ENCODE data around the gene BST2.

The BST2 gene

GRCh38 chr19:17401628-17402027, 3.8 kb downstream of the BST2 start:
- TF ChIP-seq, protein P1, sequence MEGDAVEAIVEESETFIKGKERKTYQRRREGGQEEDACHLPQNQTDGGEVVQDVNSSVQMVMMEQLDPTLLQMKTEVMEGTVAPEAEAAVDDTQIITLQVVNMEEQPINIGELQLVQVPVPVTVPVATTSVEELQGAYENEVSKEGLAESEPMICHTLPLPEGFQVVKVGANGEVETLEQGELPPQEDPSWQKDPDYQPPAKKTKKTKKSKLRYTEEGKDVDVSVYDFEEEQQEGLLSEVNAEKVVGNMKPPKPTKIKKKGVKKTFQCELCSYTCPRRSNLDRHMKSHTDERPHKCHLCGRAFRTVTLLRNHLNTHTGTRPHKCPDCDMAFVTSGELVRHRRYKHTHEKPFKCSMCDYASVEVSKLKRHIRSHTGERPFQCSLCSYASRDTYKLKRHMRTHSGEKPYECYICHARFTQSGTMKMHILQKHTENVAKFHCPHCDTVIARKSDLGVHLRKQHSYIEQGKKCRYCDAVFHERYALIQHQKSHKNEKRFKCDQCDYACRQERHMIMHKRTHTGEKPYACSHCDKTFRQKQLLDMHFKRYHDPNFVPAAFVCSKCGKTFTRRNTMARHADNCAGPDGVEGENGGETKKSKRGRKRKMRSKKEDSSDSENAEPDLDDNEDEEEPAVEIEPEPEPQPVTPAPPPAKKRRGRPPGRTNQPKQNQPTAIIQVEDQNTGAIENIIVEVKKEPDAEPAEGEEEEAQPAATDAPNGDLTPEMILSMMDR (IDR thresholded peaks at IDR 0.05; ENCODE audit: borderline replicate concordance, control extremely low read depth, extremely low read depth, insufficient read depth, missing control alignments) = no peak
- DNase-seq (ENCODE audit: low spot score) = no peak
- in situ Hi-C loops (cut with MboI; ENCODE audit: low sequenced_read_pairs, unreplicated experiment) = no loop called here

GRCh38 chr19:17398902-17399527, 6.4 kb downstream of the BST2 start:
- DNase-seq (ENCODE audit: low spot score) = no peak
- in situ Hi-C loops (cut with MboI; ENCODE audit: low sequenced_read_pairs, unreplicated experiment) = no loop called here
- TF ChIP-seq, protein P1 (IDR thresholded peaks at IDR 0.05; ENCODE audit: borderline replicate concordance, control extremely low read depth, extremely low read depth, insufficient read depth, missing control alignments) = no peak

DNA sequence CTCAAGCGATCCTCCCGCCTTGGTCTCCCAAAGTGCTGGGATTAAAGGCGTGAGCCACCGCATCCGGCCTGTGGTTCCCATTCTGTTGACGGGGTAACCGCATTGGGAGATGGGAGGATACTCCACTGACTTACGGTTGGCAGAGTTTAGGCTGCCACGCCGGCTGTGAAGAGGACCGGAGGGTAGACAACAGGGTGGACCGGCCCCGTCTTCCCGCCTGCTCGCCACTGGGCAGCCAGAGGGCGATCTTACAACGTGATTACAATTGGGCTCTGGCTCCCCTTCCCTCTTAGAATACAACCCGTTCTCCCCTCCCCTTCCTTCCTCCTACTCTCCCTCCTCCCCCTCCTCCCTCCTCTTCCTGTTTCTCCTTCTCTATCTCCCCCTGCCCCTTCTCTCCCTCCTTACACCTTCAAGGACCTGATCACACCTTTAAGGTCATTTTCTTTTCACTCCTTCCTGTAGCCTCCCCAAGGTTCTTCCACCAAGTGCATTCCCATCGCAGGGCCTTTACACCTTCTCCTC, 10.5 kb downstream of the BST2 start:
- TF ChIP-seq, protein P1 (IDR thresholded peaks at IDR 0.05; ENCODE audit: borderline replicate concordance, control extremely low read depth, extremely low read depth, insufficient read depth, missing control alignments) = peak; percentile 72
- DNase-seq (ENCODE audit: low spot score) = peak; percentile 83

DNA sequence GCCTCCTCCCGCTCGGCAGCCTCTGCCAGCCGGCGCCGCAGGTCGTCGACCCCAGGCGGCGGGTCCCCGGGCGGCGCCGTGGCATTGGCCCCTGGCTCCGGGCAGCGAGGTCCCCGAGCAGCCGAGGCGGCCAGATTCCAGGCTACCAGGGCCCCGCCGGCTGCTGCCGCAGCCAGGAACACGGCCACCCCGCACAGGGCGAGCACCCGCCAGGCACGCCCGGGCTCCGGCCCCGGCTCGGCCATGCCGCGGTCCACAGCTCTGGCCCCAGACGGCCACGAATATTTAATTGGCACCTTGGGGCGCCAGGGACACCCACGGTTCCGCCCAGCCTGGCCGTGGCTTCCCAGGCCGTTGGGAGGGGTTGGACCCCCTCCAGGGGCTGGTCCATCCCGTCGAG, 11.5 kb downstream of the BST2 start, which contains the start of gene CCDC194:
Gene CCDC194 (minus strand): TSS at position 283 of the 400 bp plus-strand sequence. CDS start 38 bp downstream, at position 245.
- in situ Hi-C loops (cut with MboI; ENCODE audit: low sequenced_read_pairs, unreplicated experiment) = no loop called here
- no peak for DNase-seq (ENCODE audit: low spot score)
- TF ChIP-seq, protein P1 (IDR thresholded peaks at IDR 0.05; ENCODE audit: borderline replicate concordance, control extremely low read depth, extremely low read depth, insufficient read depth, missing control alignments) = no peak

More for the DNA sequence above, 10.5 kb downstream of the BST2 start:
- in situ Hi-C loops (cut with MboI; ENCODE audit: low sequenced_read_pairs, unreplicated experiment) = no loop called here

GRCh38 chr19:17393002-17393401, 12.4 kb downstream of the BST2 start:
- no peak for DNase-seq (ENCODE audit: low spot score)
- TF ChIP-seq, protein P1 (IDR thresholded peaks at IDR 0.05; ENCODE audit: borderline replicate concordance, control extremely low read depth, extremely low read depth, insufficient read depth, missing control alignments) = no peak
- in situ Hi-C loops (cut with MboI; ENCODE audit: low sequenced_read_pairs, unreplicated experiment) = no loop called here

GRCh38 chr19:17391371-17392151, 13.9 kb downstream of the BST2 start:
- in situ Hi-C loops (cut with MboI; ENCODE audit: low sequenced_read_pairs, unreplicated experiment) = no loop called here
- TF ChIP-seq, protein P1 (IDR thresholded peaks at IDR 0.05; ENCODE audit: borderline replicate concordance, control extremely low read depth, extremely low read depth, insufficient read depth, missing control alignments) = no peak
- peak; percentile 34 for DNase-seq (ENCODE audit: low spot score)
